Measurements from ENCODE around the gene NCKIPSD. TPM values are rescaled to one million over a fixed set of nuclear protein-coding genes. Genes with fewer than 3 reads are reported as not detected.
"Not testable (repeated sequence)": the region's sequence is repeated elsewhere in the genome, so short reads cannot be mapped to it uniquely, and the experiment has no call there.

Gene NCKIPSD
- total RNA-seq, 1 experiment from 2014 or later: 36.9 TPM

DNA sequence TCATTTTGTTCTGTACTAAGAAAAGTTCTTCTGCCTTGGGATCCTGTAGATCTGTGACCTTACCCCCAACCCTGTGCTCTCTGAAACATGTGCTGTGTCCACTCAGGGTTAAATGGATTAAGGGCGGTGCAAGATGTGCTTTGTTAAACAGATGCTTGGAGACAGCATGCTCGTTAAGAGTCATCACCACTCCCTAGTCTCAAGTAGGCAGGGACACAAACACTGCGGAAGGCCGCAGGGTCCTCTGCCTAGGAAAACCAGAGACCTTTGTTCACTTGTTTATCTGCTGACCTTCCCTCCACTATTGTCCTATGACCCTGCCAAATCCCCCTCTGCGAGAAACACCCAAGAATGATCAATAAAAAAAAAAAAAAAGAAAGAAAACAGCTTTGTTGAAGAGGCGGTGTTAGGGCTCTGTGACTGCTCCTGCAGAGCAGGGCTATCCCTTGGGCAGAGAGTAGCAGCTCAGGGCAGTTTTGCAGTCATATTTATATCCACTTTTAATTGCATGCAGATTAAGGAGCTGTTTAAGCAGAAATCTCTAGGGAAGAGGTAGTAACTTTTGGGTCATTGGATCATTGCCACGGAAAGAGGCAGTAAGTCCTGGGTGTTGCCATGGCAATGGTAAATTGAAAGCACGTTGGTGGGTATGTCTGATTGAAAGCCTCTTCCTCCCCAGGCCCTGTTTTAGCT, 49.5 kb upstream of the NCKIPSD start:
- H3K79me2 ChIP-seq (ENCODE audit: insufficient read depth, low read length); H3K4me3 ChIP-seq (replicated peaks in 1 of 2; ENCODE audit: low read depth in 1 of 2, low read length in 2 of 2); H4K20me1 ChIP-seq (ENCODE audit: insufficient read depth); POLR2A ChIA-PET; H3K36me3 ChIP-seq (ENCODE audit: control insufficient read depth in 1 of 2, insufficient read depth in 2 of 2, low read length in 2 of 2); intact Hi-C loops (cut with micrococcal nuclease); H3K9ac ChIP-seq (ENCODE audit: low read length); RAD21 ChIA-PET (ENCODE audit: low non-redundant PET in 1 of 2, low total read pairs in 2 of 2, uncharacterized antibody in 2 of 2, unreplicated experiment in 2 of 2); H3K9me3 ChIP-seq (ENCODE audit: control insufficient read depth in 1 of 2, insufficient read depth in 1 of 2, low read depth in 1 of 2, low read length in 2 of 2); H3K4me2 ChIP-seq (ENCODE audit: low read length); BruUV-seq (replicated peaks); ATAC-seq; H3K9me2 ChIP-seq (ENCODE audit: insufficient read depth); H2AFZ ChIP-seq (ENCODE audit: low read depth, low read length, poor library complexity, severe bottlenecking); H3K4me1 ChIP-seq (ENCODE audit: control insufficient read depth in 1 of 2, insufficient read depth in 2 of 2, low read length in 2 of 2); DNase-seq (ENCODE audit: low read depth, low spot score); H3K27ac ChIP-seq (ENCODE audit: low read depth, low read length); H3K27me3 ChIP-seq (ENCODE audit: insufficient read depth, low read length): not testable (repeated sequence)
- CTCF ChIA-PET: interaction anchor here (0.8 to 1.5 kb wide), 2 partner anchors 217 to 253 kb away, joined by 3 read pairs; no protein-coding TSS in a partner anchor

- H3K4me3 ChIP-seq (replicated peaks in 1 of 2; ENCODE audit: low read depth in 1 of 2, low read length in 2 of 2); H3K79me2 ChIP-seq (ENCODE audit: insufficient read depth, low read length); H3K4me1 ChIP-seq (ENCODE audit: control insufficient read depth in 1 of 2, insufficient read depth in 2 of 2, low read length in 2 of 2); H3K27me3 ChIP-seq (ENCODE audit: insufficient read depth, low read length); H3K4me2 ChIP-seq (ENCODE audit: low read length); H4K20me1 ChIP-seq (ENCODE audit: insufficient read depth); CTCF ChIA-PET; POLR2A ChIA-PET; H3K9me3 ChIP-seq (ENCODE audit: control insufficient read depth in 1 of 2, insufficient read depth in 1 of 2, low read depth in 1 of 2, low read length in 2 of 2); intact Hi-C loops (cut with micrococcal nuclease); BruUV-seq (replicated peaks); DNase-seq (ENCODE audit: low read depth, low spot score); H3K27ac ChIP-seq (ENCODE audit: low read depth, low read length); H2AFZ ChIP-seq (ENCODE audit: low read depth, low read length, poor library complexity, severe bottlenecking); H3K36me3 ChIP-seq (ENCODE audit: control insufficient read depth in 1 of 2, insufficient read depth in 2 of 2, low read length in 2 of 2); H3K9me2 ChIP-seq (ENCODE audit: insufficient read depth); RAD21 ChIA-PET (ENCODE audit: low non-redundant PET in 1 of 2, low total read pairs in 2 of 2, uncharacterized antibody in 2 of 2, unreplicated experiment in 2 of 2); H3K9ac ChIP-seq (ENCODE audit: low read length); ATAC-seq: not testable (repeated sequence)
These were observed 48.8 kb upstream of the NCKIPSD start for GRCh38 chr3:48734541-48734940.

DNA sequence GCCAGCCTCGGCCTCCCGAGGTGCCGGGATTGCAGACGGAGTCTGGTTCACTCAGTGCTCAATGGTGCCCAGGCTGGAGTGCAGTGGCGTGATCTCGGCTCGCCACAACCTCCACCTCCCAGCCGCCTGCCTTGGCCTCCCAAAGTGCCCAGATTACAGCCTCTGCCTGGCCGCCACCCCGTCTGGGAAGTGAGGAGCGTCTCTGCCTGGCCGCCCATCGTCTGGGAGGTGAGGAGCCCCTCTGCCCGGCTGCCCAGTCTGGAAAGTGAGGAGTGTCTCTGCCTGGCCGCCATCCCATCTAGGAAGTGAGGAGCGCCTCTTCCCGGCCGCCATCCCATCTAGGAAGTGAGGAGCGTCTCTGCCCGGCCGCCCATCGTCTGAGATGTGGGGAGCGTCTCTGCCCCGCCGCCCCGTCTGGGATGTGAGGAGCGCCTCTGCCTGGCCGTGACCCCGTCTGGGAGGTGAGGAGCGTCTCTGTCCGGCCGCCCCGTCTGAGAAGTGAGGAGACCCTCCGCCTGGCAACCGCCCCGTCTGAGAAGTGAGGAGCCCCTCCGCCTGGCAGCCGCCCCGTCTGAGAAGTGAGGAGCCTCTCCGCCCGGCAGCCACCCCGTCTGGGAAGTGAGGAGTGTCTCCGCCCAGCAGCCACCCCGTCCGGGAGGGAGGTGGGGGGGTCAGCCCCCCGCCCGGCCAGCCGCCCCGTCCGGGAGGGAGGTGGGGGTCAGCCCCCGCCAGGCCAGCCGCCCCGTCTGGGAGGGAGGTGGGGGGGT, 48.2 kb upstream of the NCKIPSD start:
- H3K4me3 ChIP-seq (replicated peaks in 1 of 2; ENCODE audit: low read depth in 1 of 2, low read length in 2 of 2); H3K4me2 ChIP-seq (ENCODE audit: low read length); H4K20me1 ChIP-seq (ENCODE audit: insufficient read depth); H3K27me3 ChIP-seq (ENCODE audit: insufficient read depth, low read length); H3K36me3 ChIP-seq (ENCODE audit: control insufficient read depth in 1 of 2, insufficient read depth in 2 of 2, low read length in 2 of 2); CTCF ChIA-PET; ATAC-seq; H3K79me2 ChIP-seq (ENCODE audit: insufficient read depth, low read length); POLR2A ChIA-PET; intact Hi-C loops (cut with micrococcal nuclease); H2AFZ ChIP-seq (ENCODE audit: low read depth, low read length, poor library complexity, severe bottlenecking); DNase-seq (ENCODE audit: low read depth, low spot score); H3K9me2 ChIP-seq (ENCODE audit: insufficient read depth); BruUV-seq (replicated peaks); H3K9ac ChIP-seq (ENCODE audit: low read length); H3K9me3 ChIP-seq (ENCODE audit: control insufficient read depth in 1 of 2, insufficient read depth in 1 of 2, low read depth in 1 of 2, low read length in 2 of 2); H3K27ac ChIP-seq (ENCODE audit: low read depth, low read length); RAD21 ChIA-PET (ENCODE audit: low non-redundant PET in 1 of 2, low total read pairs in 2 of 2, uncharacterized antibody in 2 of 2, unreplicated experiment in 2 of 2); H3K4me1 ChIP-seq (ENCODE audit: control insufficient read depth in 1 of 2, insufficient read depth in 2 of 2, low read length in 2 of 2): not testable (repeated sequence)
